Mesendoderm (in vitro differentiated cells): Measurements from ENCODE around the gene CAMTA1.

Experiments
- DNase-seq: peaks from one replicate; pipeline ENCODE4 v3.0.0; 2013
- H2AK5ac ChIP-seq: 2 replicates; pipeline ENCODE4 v1.6.1; 2013; ENCODE audit warnings: low read length, inconsistent platforms
- H2BK120ac ChIP-seq: 2 replicates; pipeline ENCODE4 v1.6.1; 2013; ENCODE audit warnings: low read depth, mild to moderate bottlenecking, low read length, moderate library complexity, mixed read lengths
- H2BK15ac ChIP-seq: replicated peaks from 2 replicates; pipeline ENCODE4 v1.6.1; 2013; ENCODE audit warnings: low read depth, mild to moderate bottlenecking, moderate library complexity
- H2BK5ac ChIP-seq: 2 replicates; pipeline ENCODE4 v1.6.1; 2013; ENCODE audit warnings: low read length, inconsistent platforms
- H3K18ac ChIP-seq: 2 replicates; pipeline ENCODE4 v1.6.1; 2013; ENCODE audit warnings: mild to moderate bottlenecking, low read length, mixed read lengths
- H3K23ac ChIP-seq: one replicate; pipeline ENCODE4 v1.6.1; 2013; ENCODE audit warnings: low read length
- H3K27ac ChIP-seq: 2 replicates; pipeline ENCODE4 v1.5.1; 2013; ENCODE audit warnings: low read depth, mild to moderate bottlenecking, inconsistent platforms, low read length, moderate library complexity
- H3K27me3 ChIP-seq: 2 replicates; pipeline ENCODE4 v1.6.1; 2013; ENCODE audit warnings: low read length, control low read depth, mild to moderate bottlenecking, inconsistent platforms; ENCODE audit not compliant: insufficient read depth, poor library complexity
- H3K36me3 ChIP-seq: 2 replicates; pipeline ENCODE4 v1.6.1; 2013; ENCODE audit warnings: low read length, inconsistent platforms; ENCODE audit not compliant: control insufficient read depth, insufficient read depth
- H3K4ac ChIP-seq: one replicate; pipeline ENCODE4 v1.6.1; 2013; ENCODE audit warnings: low read depth, mild to moderate bottlenecking, low read length, moderate library complexity
- H3K4me1 ChIP-seq: 2 replicates; pipeline ENCODE4 v1.6.1; 2013; ENCODE audit warnings: low read depth, low read length, inconsistent platforms; ENCODE audit not compliant: control insufficient read depth
- H3K4me2 ChIP-seq: 2 replicates; pipeline ENCODE4 v1.6.1; 2013; ENCODE audit warnings: low read length
- H3K4me3 ChIP-seq: 2 replicates; pipeline ENCODE4 v1.5.1; 2013; ENCODE audit warnings: mild to moderate bottlenecking, low read length
- H3K56ac ChIP-seq: one replicate; pipeline ENCODE4 v1.6.1; 2013; ENCODE audit warnings: low read length
- H3K79me1 ChIP-seq: 2 replicates; pipeline ENCODE4 v1.6.1; 2013; ENCODE audit warnings: low read length, inconsistent platforms
- H3K79me2 ChIP-seq: 2 replicates; pipeline ENCODE4 v1.6.1; 2013; ENCODE audit warnings: mild to moderate bottlenecking, low read length; ENCODE audit not compliant: control insufficient read depth, insufficient read depth
- H3K9ac ChIP-seq: 2 replicates; pipeline ENCODE4 v1.6.1; 2013; ENCODE audit warnings: low read length, inconsistent platforms
- H4K5ac ChIP-seq: one replicate; pipeline ENCODE4 v1.6.1; 2013; ENCODE audit warnings: low read length
- H4K8ac ChIP-seq: one replicate; pipeline ENCODE4 v1.6.1; 2013; ENCODE audit warnings: low read depth, mild to moderate bottlenecking, control low read depth, low read length, moderate library complexity
- WGBS: extraction: QIAGEN DNeasy Blood & Tissue Kit; methylation state at CpG from one replicate; pipeline ENCODE4 v1.1.7; 2013; ENCODE audit warnings: low lambda C conversion rate, missing lambda C conversion rate; ENCODE audit not compliant: insufficient coverage; ENCODE audit errors: extremely low coverage; 5-methylcytosine and 5-hydroxymethylcytosine counted together

CAMTA1 gene

GRCh38 chr1:7608628-7609305, 823.5 kb downstream of the CAMTA1 start:
- Histone ChIP-seq H3K27me3 (no peaks in the 10 kb centered on the region), H2BK15ac (no peak overlapping the region), H4K5ac (peak overlapping the region; percentile 91), H3K56ac (peak overlapping the region; percentile 90), H3K36me3 (no peaks in the 10 kb centered on the region), H2BK5ac (peak overlapping the region; percentile 100), H3K18ac (peak overlapping the region; percentile 85), H3K23ac (peak overlapping the region; percentile 90), H3K4me3 (no peak overlapping the region), H3K4me1 (peaks cover 13% of the 10 kb centered on the region), H3K4ac (peak overlapping the region; percentile 81), H3K27ac (peak overlapping the region; percentile 84), H4K8ac (no peak overlapping the region), H2AK5ac (peak overlapping the region; percentile 99), H3K79me2 (no peaks in the 10 kb centered on the region), H2BK120ac (peak overlapping the region; percentile 88), H3K4me2 (no peak overlapping the region), H3K9ac (peak overlapping the region; percentile 51), H3K79me1 (no peaks in the 10 kb centered on the region)
- peak; percentile 99 for DNase-seq
- no CpG with 5 or more reads among the region's 10 CpGs for WGBS

- no peak overlapping the region for H3K4me3 ChIP-seq
- H3K4me2 ChIP-seq: no peak overlapping the region
- WGBS: no CpG with 5 or more reads among the region's 7 CpGs
Observed at GRCh38 chr1:7609311-7609994, 824.2 kb downstream of the CAMTA1 start.

GRCh38 chr1:7610106-7610731, 825.0 kb downstream of the CAMTA1 start:
- Histone ChIP-seq H3K4me1 (peaks cover 13% of the 10 kb centered on the region), H3K56ac (peak overlapping the region; percentile 86), H3K23ac (no peak overlapping the region), H2BK15ac (no peak overlapping the region), H3K27me3 (no peaks in the 10 kb centered on the region), H3K9ac (no peak overlapping the region), H3K4me2 (no peak overlapping the region), H4K5ac (no peak overlapping the region), H2BK120ac (no peak overlapping the region), H4K8ac (no peak overlapping the region), H3K4ac (peak overlapping the region; percentile 27), H2AK5ac (peak overlapping the region; percentile 16), H3K18ac (peak overlapping the region; percentile 43), H2BK5ac (peak overlapping the region; percentile 95), H3K36me3 (no peaks in the 10 kb centered on the region), H3K27ac (no peak overlapping the region), H3K79me2 (no peaks in the 10 kb centered on the region), H3K79me1 (no peaks in the 10 kb centered on the region), H3K4me3 (no peak overlapping the region)
- WGBS: no CpG with 5 or more reads among the region's 5 CpGs
- DNase-seq: no peak

More at GRCh38 chr1:7609311-7609994, 824.2 kb downstream of the CAMTA1 start:
- H3K4me1 ChIP-seq: peaks cover 13% of the 10 kb centered on the region
- peak; percentile 81 for DNase-seq
- no peaks in the 10 kb centered on the region for H3K36me3 ChIP-seq
- peak overlapping the region; percentile 34 for H2AK5ac ChIP-seq
- H4K8ac ChIP-seq: no peak overlapping the region
- no peak overlapping the region for H3K23ac ChIP-seq
- H3K27ac ChIP-seq: peak overlapping the region; percentile 84
- H3K18ac ChIP-seq: peak overlapping the region; percentile 43
- H3K27me3 ChIP-seq: no peaks in the 10 kb centered on the region
- peak overlapping the region; percentile 5 for H2BK120ac ChIP-seq
- H3K4ac ChIP-seq: peak overlapping the region; percentile 56
- H3K79me1 ChIP-seq: no peaks in the 10 kb centered on the region
- H3K9ac ChIP-seq: peak overlapping the region; percentile 1
- H4K5ac ChIP-seq: peak overlapping the region; percentile 37
- H3K79me2 ChIP-seq: no peaks in the 10 kb centered on the region
- H3K56ac ChIP-seq: peak overlapping the region; percentile 86
- no peak overlapping the region for H2BK15ac ChIP-seq
- peak overlapping the region; percentile 95 for H2BK5ac ChIP-seq

GRCh38 chr1:7610936-7611335, 825.7 kb downstream of the CAMTA1 start:
- Histone ChIP-seq H3K56ac (peak overlapping the region; percentile 1), H3K9ac (no peak overlapping the region), H3K4me3 (no peak overlapping the region), H3K18ac (no peak overlapping the region), H3K23ac (no peak overlapping the region), H4K5ac (no peak overlapping the region), H3K27ac (no peak overlapping the region), H3K36me3 (no peaks in the 10 kb centered on the region), H3K79me1 (no peaks in the 10 kb centered on the region), H4K8ac (no peak overlapping the region), H3K79me2 (no peaks in the 10 kb centered on the region), H3K4me1 (peaks cover 13% of the 10 kb centered on the region), H3K4ac (no peak overlapping the region), H2AK5ac (no peak overlapping the region), H2BK15ac (no peak overlapping the region), H3K4me2 (no peak overlapping the region), H3K27me3 (no peaks in the 10 kb centered on the region), H2BK5ac (no peak overlapping the region), H2BK120ac (no peak overlapping the region)
- DNase-seq: no peak
- WGBS: no CpG with 5 or more reads among the region's 9 CpGs

GRCh38 chr1:7611421-7612010, 826.3 kb downstream of the CAMTA1 start:
- Histone ChIP-seq H3K18ac (no peak overlapping the region), H3K27me3 (no peaks in the 10 kb centered on the region), H3K4me1 (peaks cover 13% of the 10 kb centered on the region), H3K56ac (no peak overlapping the region), H3K23ac (no peak overlapping the region), H3K4me2 (no peak overlapping the region), H4K5ac (no peak overlapping the region), H2BK15ac (no peak overlapping the region), H3K4me3 (no peak overlapping the region), H3K4ac (no peak overlapping the region), H3K9ac (no peak overlapping the region), H3K27ac (no peak overlapping the region), H4K8ac (no peak overlapping the region), H2BK5ac (no peak overlapping the region), H2BK120ac (no peak overlapping the region), H2AK5ac (no peak overlapping the region), H3K36me3 (no peaks in the 10 kb centered on the region), H3K79me2 (no peaks in the 10 kb centered on the region), H3K79me1 (no peaks in the 10 kb centered on the region)
- WGBS: no CpG with 5 or more reads among the region's 9 CpGs
- DNase-seq: no peak
